ENCODE data around the gene RPS23. TPM values are rescaled to one million over a fixed set of nuclear protein-coding genes. Genes with fewer than 3 reads are reported as not detected.

Gene RPS23
- total and polyA plus RNA-seq, 4 donors, result 1,189 to 3,271 (median 1,978) TPM

DNA sequence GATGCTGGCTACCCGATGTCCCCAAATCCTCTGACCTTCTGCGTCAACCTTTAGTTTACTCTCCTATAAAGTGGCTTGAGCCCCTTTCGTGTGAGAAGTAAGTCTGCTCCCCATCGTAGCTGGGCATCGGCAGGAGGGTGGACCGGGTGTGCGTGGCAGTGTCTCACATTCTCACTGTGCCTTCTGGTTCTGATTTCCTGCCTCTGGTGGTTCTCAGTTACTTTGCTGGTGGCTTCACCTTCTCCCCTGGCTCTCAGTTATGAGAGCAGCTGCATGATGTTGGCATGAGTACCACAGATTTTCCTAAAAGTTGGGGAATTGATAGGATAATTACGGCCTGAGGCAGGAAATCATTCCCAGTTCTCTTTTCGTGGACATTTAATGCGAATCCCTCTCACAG is 47.0 kb upstream of the RPS23 start:
- no peaks in the 10 kb centered on the region for H3K36me3 ChIP-seq (ENCODE audit: control insufficient read depth in 4 of 4, insufficient read depth in 4 of 4, low read length in 4 of 4)
- no peak overlapping the region for H3K4me3 ChIP-seq
- H3K9me3 ChIP-seq (ENCODE audit: control insufficient read depth in 4 of 4, insufficient read depth in 3 of 4, low read length in 3 of 4), result no peaks in the 10 kb centered on the region
- WGBS, 2 donors, result 90 to 94% methylated on average over 10 of the region's 10 CpGs
- no peak overlapping the region for H3K9ac ChIP-seq (ENCODE audit: insufficient read depth in 1 of 2, low read length in 2 of 2)
- DNase-seq, result no peak
- H3K27me3 ChIP-seq (ENCODE audit: control insufficient read depth in 3 of 3, insufficient read depth in 3 of 3, low read length in 2 of 3), result no peaks in the 10 kb centered on the region
- H3K4me1 ChIP-seq (ENCODE audit: control insufficient read depth in 5 of 5, insufficient read depth in 5 of 5, low read length in 5 of 5), result no peaks in the 10 kb centered on the region
- TF ChIP-seq, protein P1, sequence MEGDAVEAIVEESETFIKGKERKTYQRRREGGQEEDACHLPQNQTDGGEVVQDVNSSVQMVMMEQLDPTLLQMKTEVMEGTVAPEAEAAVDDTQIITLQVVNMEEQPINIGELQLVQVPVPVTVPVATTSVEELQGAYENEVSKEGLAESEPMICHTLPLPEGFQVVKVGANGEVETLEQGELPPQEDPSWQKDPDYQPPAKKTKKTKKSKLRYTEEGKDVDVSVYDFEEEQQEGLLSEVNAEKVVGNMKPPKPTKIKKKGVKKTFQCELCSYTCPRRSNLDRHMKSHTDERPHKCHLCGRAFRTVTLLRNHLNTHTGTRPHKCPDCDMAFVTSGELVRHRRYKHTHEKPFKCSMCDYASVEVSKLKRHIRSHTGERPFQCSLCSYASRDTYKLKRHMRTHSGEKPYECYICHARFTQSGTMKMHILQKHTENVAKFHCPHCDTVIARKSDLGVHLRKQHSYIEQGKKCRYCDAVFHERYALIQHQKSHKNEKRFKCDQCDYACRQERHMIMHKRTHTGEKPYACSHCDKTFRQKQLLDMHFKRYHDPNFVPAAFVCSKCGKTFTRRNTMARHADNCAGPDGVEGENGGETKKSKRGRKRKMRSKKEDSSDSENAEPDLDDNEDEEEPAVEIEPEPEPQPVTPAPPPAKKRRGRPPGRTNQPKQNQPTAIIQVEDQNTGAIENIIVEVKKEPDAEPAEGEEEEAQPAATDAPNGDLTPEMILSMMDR (IDR thresholded peaks at IDR 0.05; ENCODE audit: control extremely low read depth, extremely low read depth), result no peak
- no peak overlapping the region for H3K27ac ChIP-seq (ENCODE audit: low read depth in 1 of 2, low read length in 1 of 2)
- ATAC-seq (ENCODE audit: insufficient read depth, low FRiP score), result no peak

- Histone ChIP-seq H3K27ac (ENCODE audit: low read depth in 1 of 2, low read length in 1 of 2) (no peak overlapping the region), H3K9ac (ENCODE audit: insufficient read depth in 1 of 2, low read length in 2 of 2) (no peak overlapping the region), H3K9me3 (ENCODE audit: control insufficient read depth in 4 of 4, insufficient read depth in 3 of 4, low read length in 3 of 4) (no peaks in the 10 kb centered on the region), H3K4me1 (ENCODE audit: control insufficient read depth in 5 of 5, insufficient read depth in 5 of 5, low read length in 5 of 5) (no peaks in the 10 kb centered on the region), H3K4me3 (no peak overlapping the region), H3K36me3 (ENCODE audit: control insufficient read depth in 4 of 4, insufficient read depth in 4 of 4, low read length in 4 of 4) (no peaks in the 10 kb centered on the region), H3K27me3 (ENCODE audit: control insufficient read depth in 3 of 3, insufficient read depth in 3 of 3, low read length in 2 of 3) (no peaks in the 10 kb centered on the region)
- ATAC-seq (ENCODE audit: insufficient read depth, low FRiP score) (no peak), DNase-seq (no peak)
- 68 to 85% methylated on average over 2 of the region's 2 CpGs for WGBS, 2 donors
- TF ChIP-seq, protein P1 (IDR thresholded peaks at IDR 0.05; ENCODE audit: control extremely low read depth, extremely low read depth), result no peak
These were observed 42.8 kb upstream of the RPS23 start for GRCh38 chr5:82320966-82321365.

- ATAC-seq (ENCODE audit: insufficient read depth, low FRiP score) (no peak), DNase-seq (no peak)
- H3K27me3 ChIP-seq (ENCODE audit: control insufficient read depth in 3 of 3, insufficient read depth in 3 of 3, low read length in 2 of 3), result no peaks in the 10 kb centered on the region
- H3K36me3 ChIP-seq (ENCODE audit: control insufficient read depth in 4 of 4, insufficient read depth in 4 of 4, low read length in 4 of 4), result no peaks in the 10 kb centered on the region
- H3K4me1 ChIP-seq (ENCODE audit: control insufficient read depth in 5 of 5, insufficient read depth in 5 of 5, low read length in 5 of 5), result no peaks in the 10 kb centered on the region
- no peaks in the 10 kb centered on the region for H3K9me3 ChIP-seq (ENCODE audit: control insufficient read depth in 4 of 4, insufficient read depth in 3 of 4, low read length in 3 of 4)
- H3K4me3 ChIP-seq, result no peak overlapping the region
- 85 to 95% methylated on average over 5 of the region's 5 CpGs for WGBS, 2 donors
- TF ChIP-seq, protein P1 (IDR thresholded peaks at IDR 0.05; ENCODE audit: control extremely low read depth, extremely low read depth), result no peak
- no peak overlapping the region for H3K27ac ChIP-seq (ENCODE audit: low read depth in 1 of 2, low read length in 1 of 2)
- H3K9ac ChIP-seq (ENCODE audit: insufficient read depth in 1 of 2, low read length in 2 of 2), result no peak overlapping the region
These were observed 41.7 kb upstream of the RPS23 start for GRCh38 chr5:82319651-82320376.

- DNase-seq (no peak), ATAC-seq (ENCODE audit: insufficient read depth, low FRiP score) (no peak)
- Histone ChIP-seq H3K9me3 (ENCODE audit: control insufficient read depth in 4 of 4, insufficient read depth in 3 of 4, low read length in 3 of 4) (no peaks in the 10 kb centered on the region), H3K9ac (ENCODE audit: insufficient read depth in 1 of 2, low read length in 2 of 2) (no peak overlapping the region), H3K4me1 (ENCODE audit: control insufficient read depth in 5 of 5, insufficient read depth in 5 of 5, low read length in 5 of 5) (no peaks in the 10 kb centered on the region), H3K36me3 (ENCODE audit: control insufficient read depth in 4 of 4, insufficient read depth in 4 of 4, low read length in 4 of 4) (no peaks in the 10 kb centered on the region), H3K27ac (ENCODE audit: low read depth in 1 of 2, low read length in 1 of 2) (no peak overlapping the region), H3K27me3 (ENCODE audit: control insufficient read depth in 3 of 3, insufficient read depth in 3 of 3, low read length in 2 of 3) (no peaks in the 10 kb centered on the region), H3K4me3 (no peak overlapping the region)
- 84 to 97% methylated on average over 2 of the region's 2 CpGs for WGBS, 2 donors
- TF ChIP-seq, protein P1 (IDR thresholded peaks at IDR 0.05; ENCODE audit: control extremely low read depth, extremely low read depth), result no peak
These were observed 41.0 kb upstream of the RPS23 start for GRCh38 chr5:82319192-82319591.
